HepG2 (cell line): ENCODE data around the gene TMEM14B. TPM values are rescaled to one million over a fixed set of nuclear protein-coding genes. Genes with fewer than 3 reads are reported as not detected.

Experiments used
- ARHGAP35 ChIP-seq: sonication (generic); formaldehyde crosslinking; IDR thresholded peaks from 2 replicates; pipeline ENCODE4 v1.9.0; 2022; ENCODE audit warnings: mild to moderate bottlenecking, inconsistent platforms, moderate library complexity, missing genetic modification reagents, borderline replicate concordance
- ARID4A ChIP-seq: sonication (generic); formaldehyde crosslinking; IDR thresholded peaks from 2 replicates; pipeline ENCODE4 v1.5.0; 2020; ENCODE audit warnings: mild to moderate bottlenecking, missing genetic modification reagents, borderline replicate concordance
- ATRX ChIP-seq: sonication (generic); formaldehyde crosslinking; IDR thresholded peaks from 2 replicates; pipeline ENCODE4 v1.4.0; 2020; ENCODE audit warnings: missing genetic modification reagents, borderline replicate concordance
- CERS6 ChIP-seq: sonication (generic); formaldehyde crosslinking; IDR thresholded peaks from 2 replicates; pipeline ENCODE4 v1.5.0; 2020; ENCODE audit warnings: missing genetic modification reagents
- DMTF1 ChIP-seq: sonication (generic); formaldehyde crosslinking; IDR thresholded peaks from 2 replicates; pipeline ENCODE4 v1.4.0; 2020; ENCODE audit warnings: mild to moderate bottlenecking, missing genetic modification reagents
- E2F2 ChIP-seq: sonication (generic); formaldehyde crosslinking; IDR thresholded peaks from 2 replicates; pipeline ENCODE4 v1.4.0; 2020; ENCODE audit warnings: missing genetic modification reagents, borderline replicate concordance
- KDM6A ChIP-seq: IDR thresholded peaks from 2 replicates; pipeline ENCODE4 v1.6.1; 2016; ENCODE audit warnings: low read depth
- MBNL3 ChIP-seq: fragments of 250-450 bp; sonication (Bioruptor Pico); conservative IDR thresholded peaks from 2 replicates; pipeline ENCODE4 v1.8.0; 2022; ENCODE audit warnings: mild to moderate bottlenecking, inconsistent platforms
- PAF1 ChIP-seq: IDR thresholded peaks from 2 replicates; pipeline ENCODE4 v1.6.1; 2016; ENCODE audit warnings: missing genetic modification reagents, missing compliant biosample characterization
- PAX8 ChIP-seq: sonication (generic); formaldehyde crosslinking; IDR thresholded peaks from 2 replicates; pipeline ENCODE4 v1.8.0; 2022; ENCODE audit warnings: mild to moderate bottlenecking, missing genetic modification reagents, borderline replicate concordance
- PCBP2 ChIP-seq: fragments of 200-400 bp; formaldehyde crosslinking; optimal IDR thresholded peaks from 2 replicates; pipeline ENCODE3; 2018; ENCODE audit warnings: low read length, low read depth; ENCODE audit not compliant: poor library complexity, severe bottlenecking
- SALL1 ChIP-seq: sonication (generic); formaldehyde crosslinking; IDR thresholded peaks from 2 replicates; pipeline ENCODE4 v1.8.0; 2022; ENCODE audit warnings: mild to moderate bottlenecking, missing genetic modification reagents
- TIGD3 ChIP-seq: sonication (generic); formaldehyde crosslinking; IDR thresholded peaks from 2 replicates; pipeline ENCODE4 v1.5.1; 2020; ENCODE audit warnings: mild to moderate bottlenecking, missing genetic modification reagents, borderline replicate concordance
- U2AF2 ChIP-seq: fragments of 200-400 bp; formaldehyde crosslinking; IDR thresholded peaks from 2 replicates; pipeline ENCODE4 v1.6.1; 2017; ENCODE audit warnings: low read depth, mild to moderate bottlenecking, low read length
- ZNF234 ChIP-seq: sonication (generic); formaldehyde crosslinking; conservative IDR thresholded peaks from 2 replicates; pipeline ENCODE4 v1.5.1; 2020; ENCODE audit warnings: mild to moderate bottlenecking, missing genetic modification reagents
- ZNF562 ChIP-seq: sonication (generic); formaldehyde crosslinking; IDR thresholded peaks from 2 replicates; pipeline ENCODE4 v1.8.0; 2022; ENCODE audit warnings: missing genetic modification reagents, borderline replicate concordance
- ZNF775 ChIP-seq: sonication (generic); formaldehyde crosslinking; IDR thresholded peaks from 2 replicates; pipeline ENCODE4 v1.4.0; 2020; ENCODE audit warnings: missing genetic modification reagents, mild to moderate bottlenecking, moderate library complexity, borderline replicate concordance
- ZNF879 ChIP-seq: sonication (generic); formaldehyde crosslinking; IDR thresholded peaks from 2 replicates; pipeline ENCODE4 v1.8.1; 2023; ENCODE audit warnings: missing genetic modification reagents
- polyA plus RNA-seq, 8 experiments: library from polyadenylated mRNA; depleted of rRNA in 3 of 8; stranded (reverse) in 7 of 8; unstranded in 1 of 8; fragments of >200 nt; fragmentation: Illumina TruSeq in 4 of 8; extraction: Trizol in 4 of 8; gene quantifications; 2 replicates each; pipeline versions ENCODE4 v1.2.1 to v1.2.3, GENCODE V29; 2011 to 2016; ENCODE audit warnings: low read depth in 4 of 8, missing spikeins in 1 of 8, mixed read lengths in 1 of 8; ENCODE audit not compliant: insufficient read depth in 1 of 8
- total RNA-seq, 5 experiments: library from RNA; depleted of rRNA; stranded (reverse); fragments of >200 nt; fragmentation: Illumina TruSeq; extraction: Trizol; gene quantifications; 2 replicates each; pipeline ENCODE4 v1.2.3, GENCODE V29; 2016; ENCODE audit warnings: low read depth in 1 of 5

TMEM14B gene
- total and polyA plus RNA-seq, 2 of the 13 experiments (the other 11 are each of a cell fraction or from before 2014, with no cell fraction given): 133 to 200 TPM

GRCh38 chr6:10722820-10723566 is 24.6 kb upstream of the TMEM14B start, which contains the start of gene TMEM14C (continued):
- TF ChIP-seq ATRX (CRISPR knock-in tag): no peak
- peak; percentile 39; the same call in 1 of the 2 replicates for TF ChIP-seq PAX8
- TF ChIP-seq DMTF1 (CRISPR knock-in tag): no peak; the same call in none of the 2 replicates
- 0 out of 2 replicates have a peak, but pooled peaks have one; percentile 65 for TF ChIP-seq ARHGAP35
- no peak for TF ChIP-seq PAF1 (CRISPR knock-in tag)
- peak; percentile 84; the same call in 1 of the 2 replicates for TF ChIP-seq TIGD3
- peak; percentile 98 for TF ChIP-seq ARID4A (CRISPR knock-in tag)
- no peak for TF ChIP-seq PCBP2
- TF ChIP-seq ZNF775 (CRISPR knock-in tag): peak; percentile 90; the same call in 1 of the 2 replicates
- TF ChIP-seq ZNF562 (CRISPR knock-in tag): no peak
- TF ChIP-seq CERS6 (CRISPR knock-in tag): no peak
- 0 out of 2 replicates have a peak, but pooled peaks have one; percentile 86 for TF ChIP-seq ZNF879 (CRISPR knock-in tag)
- no peak for TF ChIP-seq MBNL3 (CRISPR knock-in tag)
- no peak for TF ChIP-seq U2AF2
- no peak for TF ChIP-seq KDM6A (CRISPR knock-in tag)
- TF ChIP-seq ZNF234: no peak
- 0 out of 2 replicates have a peak, but pooled peaks have one; percentile 45 for TF ChIP-seq E2F2 (CRISPR knock-in tag)
- TF ChIP-seq SALL1 (CRISPR knock-in tag): peak; percentile 97
